ENCODE data around the gene RHD. TPM values are rescaled to one million over a fixed set of nuclear protein-coding genes. Genes with fewer than 3 reads are reported as not detected.
"Not testable (repeated sequence)": the region's sequence is repeated elsewhere in the genome, so short reads cannot be mapped to it uniquely, and the experiment has no call there.

Gene RHD
- total and polyA plus RNA-seq, 7 experiments from 2014 or later = 0.15 to 0.28 (median 0.27) TPM; not detected in 3

- H3K27ac ChIP-seq (ENCODE audit: low read depth, low read length); H3K4me1 ChIP-seq (ENCODE audit: control insufficient read depth in 2 of 2, insufficient read depth in 2 of 2, low read length in 2 of 2); H3K9me3 ChIP-seq (ENCODE audit: control insufficient read depth in 2 of 3, low read length in 3 of 3); POLR2A ChIA-PET; H3K27me3 Mint-ChIP-seq; CTCF ChIA-PET; H3K4me1 Mint-ChIP-seq; H3K27me3 ChIP-seq (ENCODE audit: control insufficient read depth in 2 of 2, insufficient read depth in 2 of 2, low read length in 2 of 2); H3K4me3 Mint-ChIP-seq; H3K36me3 ChIP-seq (ENCODE audit: control insufficient read depth in 2 of 3, insufficient read depth in 3 of 3, low read length in 3 of 3); DNase-seq; ATAC-seq; H3K27ac Mint-ChIP-seq; H3K4me3 ChIP-seq (ENCODE audit: low read length); intact Hi-C loops (cut with micrococcal nuclease): not testable (repeated sequence)
- Mint-ChIP-seq H3K9me3 (peaks cover 0 to 20% (median 9%) of the 10 kb centered on the region in 11 donors), H3K36me3 (peaks cover 15 to 43% (median 37%) of the 10 kb centered on the region in 5 donors)
These were observed 40.6 kb downstream of the RHD start for GRCh38 chr1:25312806-25313470.

DNA sequence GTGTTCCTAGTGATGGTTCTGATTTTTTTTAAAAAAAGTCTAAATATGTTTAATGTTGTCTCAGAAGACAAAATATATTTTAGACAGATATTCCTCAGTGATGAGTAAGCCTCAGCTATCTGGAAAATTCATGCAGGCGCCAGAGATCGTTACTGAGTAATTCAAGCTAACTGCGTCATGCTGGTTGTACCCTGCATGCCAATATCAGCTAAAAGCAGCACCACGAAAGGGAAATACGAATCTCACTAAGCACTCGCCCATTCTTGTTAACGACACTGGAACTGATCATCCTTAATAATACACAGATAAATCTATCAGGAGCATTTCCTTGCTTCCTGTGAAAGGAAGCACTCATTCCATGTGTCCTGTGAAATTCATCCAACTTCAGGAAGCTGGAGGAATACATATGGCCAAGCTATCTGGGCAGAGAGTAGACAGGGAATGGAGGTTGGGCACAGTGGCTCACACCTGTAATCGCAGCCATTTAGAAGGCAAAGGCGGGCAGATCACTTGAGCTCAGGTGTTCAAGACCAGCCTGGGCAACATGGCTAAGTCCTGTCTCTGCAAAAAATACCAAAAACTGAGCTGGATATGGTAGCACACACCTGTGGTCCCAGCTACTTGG, 48.1 kb downstream of the RHD start:
- intact Hi-C loops (cut with micrococcal nuclease); H3K4me3 Mint-ChIP-seq; H3K27me3 ChIP-seq (ENCODE audit: control insufficient read depth in 2 of 2, insufficient read depth in 2 of 2, low read length in 2 of 2); H3K27ac Mint-ChIP-seq; CTCF ChIA-PET; H3K9me3 Mint-ChIP-seq; H3K36me3 ChIP-seq (ENCODE audit: control insufficient read depth in 2 of 3, insufficient read depth in 3 of 3, low read length in 3 of 3); ATAC-seq; H3K4me1 ChIP-seq (ENCODE audit: control insufficient read depth in 2 of 2, insufficient read depth in 2 of 2, low read length in 2 of 2); H3K9me3 ChIP-seq (ENCODE audit: control insufficient read depth in 2 of 3, low read length in 3 of 3); DNase-seq; H3K4me3 ChIP-seq (ENCODE audit: low read length); H3K27me3 Mint-ChIP-seq; H3K27ac ChIP-seq (ENCODE audit: low read depth, low read length): not testable (repeated sequence)
- peaks cover 4 to 16% (median 7%) of the 10 kb centered on the region in 5 donors for H3K36me3 Mint-ChIP-seq
- POLR2A ChIA-PET = interaction anchor here (0.5 kb wide), 1 partner anchor 52 kb away, joined by 4 read pairs; no protein-coding TSS in a partner anchor
- H3K4me1 Mint-ChIP-seq = peaks cover 0 to 10% (median 4%) of the 10 kb centered on the region in 7 donors

GRCh38 chr1:25322127-25322526, 49.8 kb downstream of the RHD start:
- CTCF ChIA-PET = not testable (repeated sequence)

GRCh38 chr1:25324407-25324806, 52.1 kb downstream of the RHD start:
- H3K27ac Mint-ChIP-seq; DNase-seq; CTCF ChIA-PET; H3K9me3 Mint-ChIP-seq; H3K27me3 Mint-ChIP-seq; POLR2A ChIA-PET; H3K4me3 ChIP-seq (ENCODE audit: low read length); H3K27me3 ChIP-seq (ENCODE audit: control insufficient read depth in 2 of 2, insufficient read depth in 2 of 2, low read length in 2 of 2); intact Hi-C loops (cut with micrococcal nuclease); ATAC-seq; H3K4me1 ChIP-seq (ENCODE audit: control insufficient read depth in 2 of 2, insufficient read depth in 2 of 2, low read length in 2 of 2); H3K27ac ChIP-seq (ENCODE audit: low read depth, low read length); H3K9me3 ChIP-seq (ENCODE audit: control insufficient read depth in 2 of 3, low read length in 3 of 3); H3K36me3 ChIP-seq (ENCODE audit: control insufficient read depth in 2 of 3, insufficient read depth in 3 of 3, low read length in 3 of 3); H3K36me3 Mint-ChIP-seq; H3K4me1 Mint-ChIP-seq; H3K4me3 Mint-ChIP-seq: not testable (repeated sequence)

More at GRCh38 chr1:25322127-25322526, 49.8 kb downstream of the RHD start:
- H3K36me3 ChIP-seq (ENCODE audit: control insufficient read depth in 2 of 3, insufficient read depth in 3 of 3, low read length in 3 of 3); H3K4me1 ChIP-seq (ENCODE audit: control insufficient read depth in 2 of 2, insufficient read depth in 2 of 2, low read length in 2 of 2); H3K36me3 Mint-ChIP-seq; ATAC-seq; POLR2A ChIA-PET; intact Hi-C loops (cut with micrococcal nuclease); H3K27me3 Mint-ChIP-seq; H3K27me3 ChIP-seq (ENCODE audit: control insufficient read depth in 2 of 2, insufficient read depth in 2 of 2, low read length in 2 of 2); H3K27ac Mint-ChIP-seq; H3K9me3 Mint-ChIP-seq; H3K4me3 Mint-ChIP-seq; H3K4me3 ChIP-seq (ENCODE audit: low read length); DNase-seq; H3K27ac ChIP-seq (ENCODE audit: low read depth, low read length); H3K9me3 ChIP-seq (ENCODE audit: control insufficient read depth in 2 of 3, low read length in 3 of 3): not testable (repeated sequence)
- peaks cover 0 to 10% (median 4%) of the 10 kb centered on the region in 7 donors for H3K4me1 Mint-ChIP-seq

GRCh38 chr1:25327864-25328790, 55.8 kb downstream of the RHD start:
- H3K4me3 Mint-ChIP-seq; H3K9me3 ChIP-seq (ENCODE audit: control insufficient read depth in 2 of 3, low read length in 3 of 3); POLR2A ChIA-PET; H3K27me3 ChIP-seq (ENCODE audit: control insufficient read depth in 2 of 2, insufficient read depth in 2 of 2, low read length in 2 of 2); H3K36me3 Mint-ChIP-seq; intact Hi-C loops (cut with micrococcal nuclease); H3K9me3 Mint-ChIP-seq; CTCF ChIA-PET; H3K27me3 Mint-ChIP-seq; H3K36me3 ChIP-seq (ENCODE audit: control insufficient read depth in 2 of 3, insufficient read depth in 3 of 3, low read length in 3 of 3); H3K27ac Mint-ChIP-seq; H3K27ac ChIP-seq (ENCODE audit: low read depth, low read length); H3K4me3 ChIP-seq (ENCODE audit: low read length); DNase-seq: not testable (repeated sequence)
- H3K4me1 Mint-ChIP-seq = peaks cover 13 to 31% (median 25%) of the 10 kb centered on the region in 7 donors
- H3K4me1 ChIP-seq (ENCODE audit: control insufficient read depth in 2 of 2, insufficient read depth in 2 of 2, low read length in 2 of 2) = peaks cover 0 to 18% of the 10 kb centered on the region in 2 donors
- ATAC-seq = peak; percentile 82

- CTCF ChIA-PET; POLR2A ChIA-PET; intact Hi-C loops (cut with micrococcal nuclease); H3K4me3 Mint-ChIP-seq; H3K4me3 ChIP-seq (ENCODE audit: low read length); H3K9me3 Mint-ChIP-seq; H3K27ac Mint-ChIP-seq; H3K36me3 ChIP-seq (ENCODE audit: control insufficient read depth in 2 of 3, insufficient read depth in 3 of 3, low read length in 3 of 3); H3K27me3 ChIP-seq (ENCODE audit: control insufficient read depth in 2 of 2, insufficient read depth in 2 of 2, low read length in 2 of 2); DNase-seq; H3K27ac ChIP-seq (ENCODE audit: low read depth, low read length); ATAC-seq; H3K9me3 ChIP-seq (ENCODE audit: control insufficient read depth in 2 of 3, low read length in 3 of 3); H3K27me3 Mint-ChIP-seq: not testable (repeated sequence)
- Mint-ChIP-seq H3K36me3 (peaks cover 0 to 14% (median 0%) of the 10 kb centered on the region in 5 donors), H3K4me1 (peaks cover 11 to 37% (median 31%) of the 10 kb centered on the region in 7 donors)
- peaks cover 0 to 18% of the 10 kb centered on the region in 2 donors for H3K4me1 ChIP-seq (ENCODE audit: control insufficient read depth in 2 of 2, insufficient read depth in 2 of 2, low read length in 2 of 2)
These were observed 56.5 kb downstream of the RHD start for GRCh38 chr1:25328791-25329185.

Measured in naive thymus-derived CD4-positive, alpha-beta T cell (primary cell).